DLD1 (cell line): Measurements from ENCODE around the gene PDGFRA.

ENCODE experiments used
- in situ Hi-C: cut with HindIII; loops from 2 replicates; pipeline ENCODE4 v1.10.0; 2017; ENCODE audit warnings: low sequenced_read_pairs

Gene PDGFRA

DNA sequence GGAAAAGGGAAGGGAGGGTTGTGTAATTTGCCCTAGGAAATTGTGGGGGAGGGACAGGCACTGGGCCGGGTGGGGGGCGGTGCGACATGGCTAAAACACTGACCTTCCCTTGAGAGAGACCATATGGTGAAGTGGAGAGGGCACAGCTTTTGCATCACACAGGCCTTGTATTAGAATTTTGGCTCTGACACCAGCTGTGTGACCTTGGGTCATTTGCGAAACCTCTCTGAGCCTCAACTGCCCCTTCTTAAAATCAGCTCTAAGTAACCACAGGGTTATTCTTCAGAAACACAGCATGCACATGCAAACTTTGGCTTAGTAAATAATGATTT is 25.8 kb downstream of the PDGFRA start:
- in situ Hi-C loops: no loop called here

- in situ Hi-C loops: no loop called here
These were observed 26.8 kb downstream of the PDGFRA start for GRCh38 chr4:54255881-54256280.

GRCh38 chr4:54256491-54257486 is 27.7 kb downstream of the PDGFRA start:
- in situ Hi-C loops: no loop called here

GRCh38 chr4:54265366-54265765 is 36.3 kb downstream of the PDGFRA start:
- in situ Hi-C loops: no loop called here

DNA sequence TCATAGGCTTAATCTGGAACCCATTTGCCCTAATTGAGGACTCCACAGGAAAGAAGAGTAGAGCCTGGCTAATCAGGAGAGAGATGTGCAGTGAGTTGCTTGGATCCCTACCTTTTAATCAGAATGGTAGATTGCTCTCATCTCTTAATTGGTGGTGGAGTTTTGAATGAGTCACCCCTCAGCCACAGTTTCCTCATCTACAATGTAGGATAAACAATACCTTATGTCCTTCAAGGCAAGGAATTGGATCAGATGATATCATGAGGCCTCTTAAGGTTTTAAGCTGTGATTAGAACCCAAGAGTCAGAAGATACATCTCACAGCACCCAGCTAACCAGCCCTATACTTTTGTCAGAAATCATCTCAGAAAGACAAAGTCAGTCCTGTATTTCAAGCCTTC is 39.1 kb downstream of the PDGFRA start:
- in situ Hi-C loops: no loop called here

DNA sequence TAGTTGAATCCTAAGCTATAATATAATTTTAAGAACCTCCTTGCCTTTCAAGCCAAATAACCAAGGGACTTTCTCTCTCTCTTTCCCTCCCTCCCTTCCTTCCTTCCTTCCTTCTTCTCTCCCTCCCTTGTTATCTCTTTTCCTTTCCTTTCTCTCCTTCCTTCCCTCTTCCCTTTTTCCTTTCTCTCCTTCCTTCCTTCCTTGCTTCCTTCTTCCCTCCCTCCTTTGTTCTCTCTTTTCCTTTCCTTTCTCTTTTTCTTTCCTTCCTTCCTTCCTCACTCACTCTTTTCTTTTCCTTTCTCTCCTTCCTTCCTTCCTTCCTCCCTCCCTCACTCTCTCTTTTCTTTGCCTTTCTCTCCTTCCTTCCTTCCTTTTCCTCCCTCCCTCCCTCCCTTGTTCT is 42.4 kb downstream of the PDGFRA start:
- in situ Hi-C loops: no loop called here

DNA sequence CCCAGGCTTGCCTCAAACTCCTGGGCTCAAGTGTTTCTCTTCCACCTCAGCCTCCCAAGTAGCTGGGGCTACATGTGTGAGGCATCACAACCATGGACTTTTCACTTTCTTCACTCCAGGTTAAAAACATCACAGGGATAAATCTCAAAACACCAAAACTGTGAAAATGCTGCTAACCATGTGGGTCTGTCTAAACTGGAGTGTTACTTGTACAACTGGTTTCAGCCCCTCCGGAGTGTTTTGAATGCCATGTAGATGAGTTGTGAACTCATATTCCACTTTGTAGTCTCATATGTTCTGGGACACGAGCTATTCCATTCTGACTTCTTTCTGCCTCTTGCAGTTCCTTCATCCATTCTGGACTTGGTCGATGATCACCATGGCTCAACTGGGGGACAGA is 43.0 kb downstream of the PDGFRA start:
- in situ Hi-C loops: no loop called here

- in situ Hi-C loops: no loop called here
These were observed 45.2 kb downstream of the PDGFRA start for GRCh38 chr4:54274264-54274663.

GRCh38 chr4:54274795-54275665 is 45.9 kb downstream of the PDGFRA start:
- in situ Hi-C loops: no loop called here

DNA sequence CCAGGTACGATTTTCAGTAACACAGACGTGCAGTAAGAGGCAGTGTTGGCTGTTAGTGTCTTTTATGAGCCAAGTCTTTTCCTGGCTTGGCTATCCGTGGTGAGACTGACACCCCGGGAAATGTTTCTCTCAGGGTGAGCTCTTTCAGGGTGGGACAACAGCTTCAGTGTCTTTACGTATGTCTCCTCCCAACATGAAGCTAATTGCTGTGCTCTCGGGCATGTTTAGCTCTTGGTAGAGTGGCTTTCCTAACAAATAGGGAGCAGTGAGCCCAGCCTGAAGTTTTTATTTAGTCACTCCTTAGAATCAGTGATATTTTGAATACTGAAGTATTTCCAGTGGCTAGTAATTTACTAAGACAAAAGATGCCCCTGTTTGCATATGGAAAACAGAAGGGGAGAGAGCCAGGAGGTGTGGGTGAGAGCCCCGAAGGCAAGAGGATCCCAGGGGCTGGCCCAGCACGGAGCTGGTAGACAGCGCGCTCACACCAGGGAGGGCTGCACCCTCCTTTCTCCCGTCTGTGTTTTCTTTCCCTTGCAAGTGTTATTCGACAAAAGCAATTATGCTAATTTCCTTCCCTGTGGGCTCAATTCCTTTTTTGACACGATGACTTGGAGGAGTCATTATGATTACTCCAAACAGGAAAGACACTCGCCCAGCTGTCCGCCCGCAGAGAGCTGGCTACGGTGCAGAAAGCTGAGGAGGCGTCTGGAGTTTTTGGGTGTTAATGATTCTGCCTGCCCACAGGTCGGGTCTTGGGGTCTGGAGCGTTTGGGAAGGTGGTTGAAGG is 47.7 kb downstream of the PDGFRA start:
- in situ Hi-C loops: no loop called here

DNA sequence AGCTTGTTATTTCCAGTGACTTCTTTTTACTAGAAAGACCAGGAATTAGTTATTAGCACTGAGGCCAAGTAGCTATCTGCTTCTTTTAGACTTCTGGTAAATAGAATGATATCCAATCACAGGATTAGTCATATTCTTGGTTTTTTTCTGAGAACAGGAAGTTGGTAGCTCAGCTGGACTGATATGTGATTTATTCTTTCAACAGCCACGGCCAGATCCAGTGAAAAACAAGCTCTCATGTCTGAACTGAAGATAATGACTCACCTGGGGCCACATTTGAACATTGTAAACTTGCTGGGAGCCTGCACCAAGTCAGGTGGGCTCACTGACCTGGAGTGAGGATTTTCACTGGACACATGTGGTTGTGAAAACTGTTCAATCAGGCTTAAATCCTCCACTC is 48.6 kb downstream of the PDGFRA start:
- in situ Hi-C loops: no loop called here

DNA sequence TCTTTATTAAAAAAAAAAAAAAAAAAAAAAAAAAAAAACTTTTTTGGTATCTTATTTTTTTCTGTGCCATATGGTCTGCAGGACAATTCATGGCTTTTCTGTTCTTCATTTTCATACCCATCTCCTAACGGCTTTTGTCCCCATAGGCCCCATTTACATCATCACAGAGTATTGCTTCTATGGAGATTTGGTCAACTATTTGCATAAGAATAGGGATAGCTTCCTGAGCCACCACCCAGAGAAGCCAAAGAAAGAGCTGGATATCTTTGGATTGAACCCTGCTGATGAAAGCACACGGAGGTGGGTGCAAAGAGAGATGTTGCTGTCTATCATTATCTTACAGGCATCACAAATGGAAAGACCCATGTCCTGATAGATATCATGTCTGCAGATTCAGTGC is 49.1 kb downstream of the PDGFRA start:
- in situ Hi-C loops: no loop called here

- in situ Hi-C loops: no loop called here
These were observed 52.1 kb downstream of the PDGFRA start for GRCh38 chr4:54281054-54281766.

- in situ Hi-C loops: no loop called here
These were observed 53.7 kb downstream of the PDGFRA start for GRCh38 chr4:54282837-54283236.

DNA sequence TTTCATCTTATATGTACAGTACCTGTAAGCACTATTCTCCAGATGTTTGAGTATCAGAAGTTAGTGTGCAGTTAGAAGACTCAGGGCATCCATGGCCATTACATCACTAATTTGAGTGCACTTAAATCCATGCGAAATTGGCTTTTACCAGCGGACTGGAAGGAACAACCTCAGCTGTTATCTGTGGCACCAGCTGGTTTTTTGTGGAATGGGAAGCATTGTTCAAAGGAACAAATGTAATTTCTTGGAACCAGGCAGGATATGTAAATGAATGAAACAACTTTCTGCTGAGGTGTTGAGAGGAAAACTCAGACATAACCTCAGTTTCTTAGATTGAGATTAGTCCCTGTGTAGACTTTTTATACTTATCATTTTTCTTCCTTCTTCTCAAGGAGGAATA is 60.2 kb downstream of the PDGFRA start:
- in situ Hi-C loops: no loop called here

- in situ Hi-C loops: no loop called here
These were observed 61.9 kb downstream of the PDGFRA start for GRCh38 chr4:54290980-54291379.

DNA sequence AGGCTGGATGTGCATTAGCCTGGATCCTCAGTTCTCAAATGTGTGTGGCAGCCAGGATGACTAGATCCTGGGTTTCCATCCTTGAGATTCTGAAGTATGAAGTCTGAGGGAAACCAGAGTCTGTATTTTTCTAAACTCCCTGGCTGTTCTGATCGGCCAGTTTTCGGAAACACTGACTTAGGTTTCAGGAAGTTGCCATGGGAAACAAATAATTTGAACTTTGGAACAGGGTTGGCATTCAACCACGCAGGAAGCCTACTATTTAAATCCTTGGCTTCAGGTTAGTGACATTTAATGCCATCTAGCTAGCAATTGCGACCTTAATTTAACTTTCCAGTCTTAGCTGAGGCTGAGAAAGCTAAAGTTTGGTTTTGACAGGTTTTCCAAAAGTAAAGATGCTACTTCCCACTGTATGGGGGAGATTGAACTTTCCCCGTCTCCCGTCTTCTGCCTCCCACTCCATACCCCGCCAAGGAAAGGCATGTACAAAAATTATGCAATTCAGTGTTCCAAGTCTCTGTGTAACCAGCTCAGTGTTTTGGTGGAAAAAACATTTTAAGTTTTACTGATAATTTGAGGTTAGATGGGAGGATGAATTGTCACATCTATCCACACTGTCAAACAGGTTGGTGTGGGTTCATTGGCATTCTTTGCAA is 67.6 kb downstream of the PDGFRA start:
- in situ Hi-C loops: no loop called here

DNA sequence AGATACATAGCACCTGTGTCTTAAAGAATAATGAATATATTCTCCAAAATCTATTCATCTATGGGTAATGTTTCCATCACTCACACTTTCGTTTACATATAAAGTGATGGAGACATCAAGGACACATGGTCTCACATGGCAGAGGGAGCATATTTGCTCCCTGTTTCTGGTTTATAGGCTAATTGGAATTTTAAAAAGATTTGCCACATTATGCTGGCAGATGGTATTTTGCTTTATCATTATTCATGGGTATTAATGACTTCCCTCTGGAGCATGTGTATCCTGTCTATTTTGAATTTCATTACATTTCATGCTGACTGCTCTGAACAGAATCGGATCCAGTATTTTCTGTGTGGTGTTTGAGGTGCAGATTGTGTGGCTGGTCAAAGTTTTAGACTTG is 79.0 kb downstream of the PDGFRA start:
- in situ Hi-C loops: no loop called here

- in situ Hi-C loops: no loop called here
These were observed 86.8 kb downstream of the PDGFRA start for GRCh38 chr4:54315561-54316538.
